NCI-H1436 (cell line): ENCODE data around the gene USP48.
"Not testable (repeated sequence)": the region's sequence is repeated elsewhere in the genome, so short reads cannot be mapped to it uniquely, and the experiment has no call there.

Source experiments
- DNase-seq: peaks from one replicate; lab custom pipeline; 2025; lab: John Stamatoyannopoulos, UW

USP48 gene

DNA sequence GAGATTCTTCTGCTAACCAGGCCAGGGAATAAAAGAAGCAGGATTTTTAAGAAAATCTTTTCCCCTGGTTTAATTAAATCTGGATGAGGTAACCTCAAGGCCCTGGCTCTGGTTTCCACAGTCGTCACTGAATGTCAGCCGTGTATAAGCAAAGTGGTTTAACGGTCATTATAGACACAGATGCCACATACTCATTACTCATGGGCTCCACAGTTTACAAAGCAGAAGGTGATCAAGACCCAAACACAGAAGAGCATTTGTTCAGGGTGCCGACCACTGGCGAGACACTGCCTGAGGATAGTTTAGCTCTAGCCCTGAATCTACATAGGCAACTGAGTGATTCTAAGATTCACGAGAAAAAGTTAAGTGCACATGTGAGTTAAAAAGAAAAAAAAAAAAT, 86.0 kb downstream of the USP48 start:
- DNase-seq: no peak

DNA sequence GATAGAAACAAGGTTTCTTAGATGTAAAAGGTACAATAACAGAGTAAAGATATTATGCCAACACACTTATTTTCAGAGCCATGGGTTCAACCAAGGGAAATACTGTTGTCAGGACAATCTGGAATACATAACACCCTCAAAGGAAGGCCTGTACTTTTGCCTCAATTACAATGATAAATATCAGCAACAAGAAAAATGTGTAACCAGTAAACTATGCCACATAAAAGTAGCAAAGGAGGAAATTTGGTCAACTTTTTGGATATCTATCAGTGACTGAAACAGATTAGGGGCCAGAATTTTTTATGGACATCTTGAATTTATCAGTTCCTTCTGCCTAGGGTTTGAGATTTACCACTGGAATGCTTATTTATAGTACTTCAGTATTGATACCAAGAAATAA, 89.2 kb downstream of the USP48 start:
- DNase-seq: no peak

DNA sequence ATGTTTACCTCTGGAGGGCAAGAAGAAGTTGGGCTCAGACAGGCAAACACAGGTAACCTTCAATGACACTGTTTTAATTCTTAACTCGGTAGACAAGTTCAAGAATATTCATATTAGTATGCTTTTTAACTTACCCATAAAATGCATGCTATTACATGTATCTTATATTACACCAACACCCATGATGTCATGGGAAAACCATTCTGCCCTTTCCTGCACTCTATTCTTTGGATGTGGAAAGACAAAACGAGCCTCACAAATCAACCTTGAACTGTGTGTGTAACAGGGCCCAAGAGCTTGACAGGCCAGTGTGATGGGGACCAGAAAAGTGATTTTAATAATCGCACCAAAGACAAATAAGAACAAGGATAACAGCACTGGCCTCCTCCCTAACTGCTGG, 91.2 kb downstream of the USP48 start:
- DNase-seq: no peak

DNA sequence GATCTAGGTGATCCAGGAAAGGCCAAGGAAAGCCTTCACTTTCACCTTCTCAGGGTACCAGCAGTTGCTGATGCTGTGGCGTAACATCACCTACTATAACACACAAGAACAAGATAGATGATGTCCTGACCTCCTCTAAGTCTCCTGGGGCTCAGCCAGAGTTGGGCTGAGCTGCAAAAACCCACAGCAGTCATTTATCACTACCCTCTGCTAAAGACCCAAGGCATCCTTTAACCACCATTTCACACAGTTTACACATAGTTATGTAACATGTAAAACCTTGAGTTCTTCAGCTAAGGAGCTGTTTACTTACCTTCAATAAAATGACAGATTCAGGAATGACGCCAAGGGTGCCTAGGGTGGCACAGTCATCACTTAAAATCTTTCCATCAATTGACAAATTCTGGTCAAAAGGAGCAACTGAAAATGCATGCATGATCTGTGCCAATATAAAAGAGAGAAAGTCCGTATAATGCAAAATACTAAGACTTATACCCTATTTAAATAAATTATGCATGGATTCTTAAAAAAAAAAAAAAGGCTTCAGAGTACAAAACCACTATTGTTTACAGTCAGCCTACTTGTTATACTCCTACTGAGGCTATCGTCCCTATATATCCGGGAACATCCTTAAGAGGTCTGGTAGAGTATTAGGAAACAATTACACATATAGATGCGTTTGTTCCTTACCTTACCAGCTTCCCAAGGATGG, 93.1 kb downstream of the USP48 start:
- DNase-seq: no peak

DNA sequence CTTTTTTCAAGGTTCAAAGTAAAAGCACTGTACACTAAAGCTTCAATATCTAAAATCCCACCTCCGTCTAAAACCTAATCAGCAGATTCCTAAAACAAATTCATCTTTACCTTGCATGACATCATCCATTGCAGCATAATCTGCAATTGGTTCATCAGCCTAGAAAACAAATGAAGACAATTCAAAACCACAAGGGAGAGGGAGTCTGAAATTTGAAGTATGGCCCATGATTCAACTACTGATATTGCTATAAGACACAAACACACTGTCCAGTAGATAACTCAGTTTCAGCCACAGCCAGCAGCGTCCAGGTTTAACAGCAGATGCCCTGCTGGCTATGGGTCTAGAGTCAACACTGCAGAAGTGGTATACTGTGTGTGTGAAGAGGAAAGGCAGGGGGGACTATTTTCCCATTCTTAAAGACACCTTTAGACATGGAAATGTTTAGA, 95.8 kb downstream of the USP48 start:
- DNase-seq: no peak

DNA sequence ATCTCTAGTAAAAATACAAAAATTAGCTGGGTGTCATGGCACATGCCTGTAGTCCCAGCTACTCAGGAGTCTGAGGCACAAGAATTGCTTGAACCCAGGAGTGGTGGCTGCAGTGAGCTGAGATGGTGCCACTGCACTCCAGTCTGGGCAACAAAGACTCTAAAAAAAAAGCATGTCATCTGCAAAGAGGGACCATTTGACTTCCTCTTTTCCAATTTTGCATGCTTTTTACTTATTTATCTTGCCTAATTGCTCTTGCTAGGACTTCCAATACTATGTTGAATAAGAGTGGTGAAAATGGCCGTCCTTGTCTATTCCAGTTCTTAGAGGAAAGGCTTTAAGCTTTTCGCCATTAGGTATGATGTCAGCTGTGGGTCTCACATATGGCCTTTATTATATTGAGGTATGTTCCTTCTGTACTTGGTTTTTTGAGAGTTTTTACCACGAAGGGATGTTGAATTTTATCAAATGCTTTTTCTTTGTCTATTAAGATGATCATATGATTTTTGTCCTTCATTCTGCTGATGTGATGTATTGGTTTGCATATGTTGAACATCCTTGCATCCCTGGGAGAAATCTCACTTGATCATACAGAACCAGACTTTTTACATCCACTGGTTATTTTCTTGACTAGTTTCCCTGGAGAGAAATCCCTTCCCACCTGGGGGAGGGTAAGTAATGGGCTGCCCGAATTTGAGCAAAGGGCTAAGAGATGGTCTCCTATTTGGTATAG, 96.8 kb downstream of the USP48 start:
- no peak for DNase-seq

DNA sequence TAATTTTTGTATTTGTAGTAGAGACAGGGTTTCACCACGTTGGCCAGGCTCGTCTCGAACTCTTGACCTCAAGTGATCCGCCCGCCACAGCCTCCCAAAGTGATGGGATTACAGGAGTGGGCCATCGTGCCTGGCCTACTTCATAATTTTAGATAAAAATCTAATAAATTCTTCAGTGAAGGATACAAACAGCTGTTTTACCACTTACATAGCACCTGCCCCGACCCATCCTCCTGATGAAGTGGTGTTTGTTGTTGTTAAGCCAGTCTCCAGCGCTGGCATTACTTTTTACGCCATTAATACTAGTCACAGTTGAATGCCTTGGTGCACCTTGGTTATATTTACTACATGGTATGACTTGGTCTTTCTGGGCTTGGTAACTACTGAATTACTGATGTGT, 101.5 kb downstream of the USP48 start:
- no peak for DNase-seq

DNA sequence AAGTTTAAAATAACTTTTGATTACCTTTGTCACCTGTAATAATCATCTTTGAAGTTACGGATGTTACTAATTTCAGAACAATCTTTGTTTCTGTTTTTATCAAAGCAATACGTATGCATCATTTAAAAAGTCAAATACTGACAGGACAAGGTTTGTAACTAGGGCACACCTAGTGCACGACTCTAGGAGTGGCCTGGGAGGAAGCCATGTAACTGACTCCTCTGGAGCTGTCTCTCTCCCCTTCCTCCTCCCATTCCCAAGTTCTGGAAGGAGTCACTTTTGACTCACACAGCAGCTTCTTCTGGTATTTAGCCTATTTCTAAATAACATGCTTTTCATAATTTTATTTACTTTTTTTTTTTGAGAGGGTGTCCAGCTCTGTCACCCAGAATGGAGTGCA, 102.0 kb downstream of the USP48 start:
- no peak for DNase-seq

DNA sequence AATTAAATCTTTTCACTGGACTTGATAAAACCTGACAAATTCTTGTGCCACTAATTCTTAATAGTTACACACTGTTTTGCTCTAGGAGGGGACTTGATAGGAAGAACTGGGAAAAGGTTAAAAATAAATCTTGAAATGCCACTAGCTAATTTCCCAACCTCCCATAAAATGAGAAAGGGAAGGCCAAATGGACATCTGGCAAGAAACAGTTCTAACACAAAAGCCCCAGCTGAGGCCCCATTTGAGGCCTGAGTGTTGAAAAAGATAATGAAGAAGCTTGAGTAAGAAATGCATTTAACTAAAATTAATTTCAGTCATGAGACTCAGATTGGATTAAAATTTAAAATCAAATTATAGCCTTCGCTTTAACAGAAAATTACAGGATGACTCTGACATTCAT, 102.6 kb downstream of the USP48 start:
- DNase-seq: no peak

DNA sequence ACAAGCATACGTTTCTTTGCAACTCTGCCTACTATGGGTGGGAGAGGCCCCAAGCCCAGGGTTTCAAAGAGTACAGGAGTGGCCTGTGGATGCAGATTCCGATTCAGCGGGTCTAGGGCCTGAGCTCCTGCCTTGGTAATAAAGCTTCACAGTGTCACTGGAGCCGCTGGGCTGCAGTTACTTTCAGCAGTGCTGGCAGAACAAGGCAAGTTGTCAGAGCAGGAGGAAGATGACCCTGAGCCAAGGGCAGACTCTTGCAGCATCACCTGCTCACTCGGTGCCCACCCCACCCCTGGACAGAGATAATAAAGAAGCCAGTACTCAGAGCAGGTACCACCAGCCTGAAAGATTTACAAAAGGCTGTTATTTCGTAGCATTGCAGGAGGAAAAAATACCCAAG, 105.8 kb downstream of the USP48 start:
- DNase-seq: no peak

DNA sequence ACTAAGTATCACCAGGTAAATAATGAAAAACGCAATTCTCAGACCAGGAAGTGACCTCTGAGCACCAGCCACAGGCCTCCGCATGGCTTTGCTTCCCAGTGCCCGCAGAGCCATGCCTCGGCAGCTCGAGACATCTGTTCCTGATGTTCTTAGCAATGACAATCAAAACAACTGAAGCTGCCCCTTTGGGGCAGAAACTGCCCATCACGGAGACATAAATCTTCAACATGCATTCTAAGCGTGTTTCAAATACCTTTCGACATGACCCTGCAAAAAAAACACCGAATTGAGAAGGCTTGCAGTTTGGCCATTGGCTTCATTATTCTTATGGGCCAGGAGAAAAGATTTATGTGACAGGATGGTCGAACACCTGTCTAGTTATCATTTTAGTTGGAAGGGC, 108.0 kb downstream of the USP48 start:
- DNase-seq: no peak

DNA sequence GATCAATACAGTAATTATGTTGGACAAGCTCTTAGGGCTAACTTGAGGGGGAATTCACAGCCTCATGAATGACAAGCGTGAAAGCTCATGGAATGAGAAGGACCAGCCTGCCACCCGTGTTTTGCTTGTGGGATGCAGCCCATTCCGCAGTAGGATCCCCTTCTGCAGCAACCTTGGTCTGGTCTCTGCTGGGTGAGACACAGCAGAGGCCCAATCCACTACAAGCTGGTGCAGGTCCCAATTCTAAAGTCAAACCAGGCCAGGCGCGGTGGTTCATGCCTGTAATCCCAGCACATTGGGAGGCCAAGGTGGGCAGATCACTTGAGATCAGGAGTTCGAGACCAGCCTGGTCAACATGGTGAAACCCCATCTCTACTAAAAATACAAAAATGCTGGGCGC, 109.1 kb downstream of the USP48 start:
- DNase-seq: not testable (repeated sequence)

DNA sequence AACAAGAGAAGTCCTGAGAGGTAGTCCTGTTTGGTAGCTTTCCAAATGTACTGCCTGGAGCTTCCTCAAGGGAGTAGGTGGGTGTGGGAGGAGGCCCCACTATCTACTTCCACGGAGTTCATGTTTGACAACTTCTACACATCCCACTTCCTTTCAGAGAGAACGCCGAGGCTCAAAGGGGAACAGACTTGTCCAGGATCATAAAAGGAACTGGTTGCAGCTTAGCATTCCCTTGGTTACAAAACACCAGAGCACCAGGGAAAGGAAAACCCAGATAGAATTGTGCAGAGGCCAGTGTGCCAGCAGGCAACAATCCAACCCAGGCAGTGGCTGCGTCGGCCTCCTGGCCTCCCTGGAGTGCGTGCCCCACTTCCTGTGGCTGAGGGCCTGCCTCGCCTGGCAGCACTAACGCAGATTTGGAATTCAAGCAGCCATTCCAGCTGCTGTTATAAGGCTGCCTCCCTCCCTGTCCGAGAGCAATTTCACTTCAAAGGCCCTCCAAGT, 109.6 kb downstream of the USP48 start:
- DNase-seq: no peak

DNA sequence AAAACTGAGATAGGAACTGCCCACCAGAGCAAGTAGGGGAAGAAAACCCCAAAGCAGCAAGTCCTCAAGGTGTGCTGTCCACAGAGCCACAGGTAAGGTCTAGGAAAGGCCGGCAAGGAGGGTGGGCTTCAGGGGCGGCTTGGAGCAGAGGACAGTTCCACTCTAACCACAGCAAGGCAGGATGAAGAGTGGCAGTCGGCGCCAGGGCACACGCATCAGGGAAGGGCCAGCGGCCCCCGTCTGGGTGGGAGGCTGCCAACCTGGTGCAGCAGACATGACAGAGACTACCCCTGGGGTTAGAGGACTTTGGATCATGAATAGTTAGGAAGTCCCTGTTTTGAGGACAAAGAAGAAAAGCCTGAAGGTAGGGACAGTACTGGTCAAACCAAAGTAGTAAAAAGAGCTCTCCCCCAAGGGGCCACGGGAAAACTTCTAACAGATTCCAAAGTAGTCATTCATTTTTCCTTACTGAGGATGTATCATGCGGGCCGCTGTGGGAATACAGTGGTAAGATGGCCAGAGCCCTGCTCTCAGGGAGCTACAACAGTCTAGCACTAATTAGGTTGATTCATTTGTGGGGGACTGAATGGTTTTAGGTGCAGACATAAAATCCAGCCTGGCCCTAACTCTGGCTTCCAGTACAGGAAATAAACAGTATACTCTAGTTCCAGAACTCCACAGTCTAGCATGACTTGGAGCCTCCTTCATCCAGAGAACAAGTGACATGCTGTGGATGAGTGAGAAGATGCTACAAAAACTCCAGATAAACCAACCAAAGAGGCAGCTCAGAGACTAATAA, 110.3 kb downstream of the USP48 start:
- no peak for DNase-seq

DNA sequence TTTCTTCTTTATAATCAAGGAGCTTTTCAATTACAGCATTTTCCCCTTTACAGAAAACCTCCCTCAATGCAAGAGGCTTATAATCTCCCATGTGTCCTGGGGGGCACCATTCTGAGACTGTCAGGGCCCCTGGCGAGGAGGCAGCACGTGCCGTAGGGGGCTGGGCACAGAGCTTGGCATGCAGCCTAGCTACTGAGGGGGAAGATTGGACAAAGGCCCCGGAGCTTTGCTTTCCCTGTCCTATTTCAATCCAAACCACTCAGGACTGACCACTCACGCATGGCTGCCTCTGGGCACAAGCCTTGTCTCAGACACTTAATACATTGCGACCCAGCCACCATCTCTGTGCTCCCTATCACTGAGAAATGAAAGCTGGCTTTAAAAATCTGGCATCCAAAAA, 111.0 kb downstream of the USP48 start:
- DNase-seq: no peak

DNA sequence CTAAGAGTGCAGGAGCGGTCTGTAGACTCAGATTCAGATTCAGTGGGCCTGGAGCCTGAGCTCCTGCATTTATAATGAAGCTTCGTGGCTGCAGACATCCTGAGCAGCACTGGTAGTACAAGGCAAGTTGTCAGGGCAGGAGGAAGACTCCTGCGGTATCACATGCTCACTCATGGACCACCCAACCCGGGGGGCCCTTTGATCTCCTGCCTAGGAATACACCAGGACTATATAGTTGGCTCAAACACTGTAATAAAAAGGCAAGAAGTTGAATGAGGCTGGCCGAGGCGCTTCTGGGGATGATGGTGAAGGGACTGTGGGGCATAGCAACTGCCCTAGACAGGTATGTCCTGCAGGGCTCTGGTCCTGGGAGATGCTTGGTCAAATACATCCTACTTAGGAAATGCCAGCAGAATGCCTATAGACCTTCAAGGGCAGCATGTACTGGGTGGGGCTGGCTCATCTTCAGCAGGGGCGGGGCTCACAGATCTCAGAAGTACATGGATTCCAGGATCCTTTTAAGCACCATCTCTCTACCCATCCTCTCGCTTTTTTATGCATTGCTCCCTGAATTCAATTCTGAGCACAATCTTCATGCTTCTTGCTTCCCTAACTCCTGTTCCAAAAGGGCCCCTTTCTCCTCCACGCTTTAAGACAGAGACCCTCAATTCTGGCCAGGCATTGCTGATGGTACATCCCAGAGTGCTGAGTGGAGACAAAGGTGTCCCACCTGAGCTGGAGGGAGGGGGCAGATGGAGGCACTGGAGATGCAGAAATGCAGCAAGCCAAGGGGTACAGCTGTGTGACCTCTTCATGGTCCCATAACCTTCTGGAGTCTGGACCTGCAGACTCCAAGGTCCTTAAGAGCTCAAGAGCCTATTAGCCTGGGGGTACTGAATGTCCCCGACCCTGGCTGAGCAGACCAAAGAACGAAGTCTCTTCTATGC, 111.7 kb downstream of the USP48 start:
- no peak for DNase-seq

DNA sequence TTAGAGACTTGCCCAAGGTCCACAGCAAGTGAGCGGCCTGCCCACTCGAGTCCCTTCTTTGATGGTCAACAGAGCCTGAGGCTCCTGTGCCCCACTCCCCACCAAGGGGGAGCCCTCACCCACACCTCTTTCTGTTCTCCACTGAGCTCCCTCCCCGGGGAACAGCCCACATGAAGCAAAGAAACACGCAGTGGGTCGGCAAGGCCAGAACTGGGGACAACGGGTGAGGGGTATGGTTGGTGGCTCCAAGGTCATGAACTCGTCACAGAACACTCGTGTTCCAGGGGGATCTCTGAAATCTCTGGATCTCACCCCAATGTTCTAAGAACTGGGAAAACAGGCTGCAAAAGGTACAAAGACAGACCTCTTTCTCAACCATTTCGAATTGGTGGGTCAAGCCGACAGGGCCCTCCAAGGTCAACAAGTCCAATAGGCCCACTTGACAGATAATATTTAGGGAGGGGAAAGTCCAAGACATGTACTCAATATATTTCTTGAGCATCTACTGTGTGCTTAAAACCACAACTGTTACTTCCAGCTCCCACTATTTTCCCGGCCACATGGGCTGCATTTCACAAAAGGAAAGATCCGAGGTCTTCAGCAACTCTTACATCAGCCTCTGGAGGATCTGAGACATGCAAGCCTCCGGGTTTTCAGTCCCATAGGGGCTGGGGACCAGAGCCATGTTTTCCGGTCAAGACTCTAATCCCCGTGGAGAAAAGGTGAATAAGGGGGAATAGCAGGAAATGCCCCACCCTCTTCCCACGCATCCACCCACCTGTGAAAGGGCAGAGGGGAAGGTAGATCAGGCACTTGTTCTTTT, 112.7 kb downstream of the USP48 start:
- no peak for DNase-seq

DNA sequence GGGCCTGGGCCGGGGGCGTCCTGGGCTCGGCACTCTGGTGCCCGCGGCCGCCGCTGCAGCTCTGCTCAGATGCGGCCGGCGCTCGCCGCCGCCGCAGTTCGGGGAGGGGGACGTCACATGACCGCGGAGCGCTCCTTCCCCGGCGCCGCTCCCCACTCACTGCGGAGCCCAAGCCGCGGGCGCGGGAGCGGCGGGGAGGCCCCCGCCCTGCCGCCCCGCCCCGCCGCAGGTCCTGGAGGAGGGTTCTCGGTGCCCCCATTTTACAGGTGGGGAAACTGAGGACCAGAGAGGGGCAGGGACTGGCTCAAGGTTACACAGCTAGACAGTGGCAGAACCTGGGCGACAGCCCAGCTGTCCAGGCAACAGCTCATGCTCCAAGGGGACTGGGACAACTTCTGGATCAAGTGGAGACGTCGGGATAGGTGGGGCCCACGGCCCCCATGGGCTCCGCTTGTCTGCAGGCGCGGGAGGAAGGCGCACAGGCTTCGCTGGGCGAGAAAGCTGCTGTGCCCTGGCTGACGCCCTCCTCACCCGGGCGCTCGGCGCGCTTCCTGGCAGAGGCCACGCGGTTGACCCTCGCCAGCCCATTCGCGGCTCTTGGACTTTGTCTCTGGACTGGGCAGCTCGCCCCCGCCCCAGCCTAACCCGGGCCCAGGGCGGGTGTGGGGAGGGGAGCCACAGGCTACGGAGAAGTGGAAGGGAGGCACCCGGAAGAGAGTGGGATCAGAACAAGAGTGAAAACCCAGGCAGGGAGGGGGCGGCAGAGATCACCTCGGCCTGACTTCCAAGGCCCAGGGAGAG, 113.5 kb downstream of the USP48 start, which contains the start of gene RAP1GAP:
TSS of gene RAP1GAP (minus strand) at position 100 of the 801 bp plus-strand sequence. CDS start 49,325 bp downstream, outside the sequence.
- DNase-seq: peak; percentile 49

DNA sequence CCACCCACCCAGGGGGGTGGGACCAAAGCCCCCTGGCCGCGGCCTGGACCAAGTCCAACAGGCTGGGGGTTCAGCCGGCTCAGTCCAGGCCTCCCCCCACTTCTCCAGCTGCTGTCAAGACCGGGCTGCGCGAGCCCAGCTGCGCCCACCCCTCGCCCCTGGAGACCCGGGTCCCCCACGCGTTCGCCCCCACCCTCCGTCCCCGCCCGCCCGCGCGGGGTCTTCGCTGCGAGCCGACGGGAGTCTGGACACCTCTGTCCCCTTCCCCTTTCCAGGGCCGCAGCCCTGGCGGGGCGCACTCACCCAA, 114.0 kb downstream of the USP48 start:
- no peak for DNase-seq
